ENCODE data around the gene TMEM117. TPM values are rescaled to one million over a fixed set of nuclear protein-coding genes. Genes with fewer than 3 reads are reported as not detected.

TMEM117 gene
- polyA plus RNA-seq, 1 experiment: 4.3 TPM

DNA sequence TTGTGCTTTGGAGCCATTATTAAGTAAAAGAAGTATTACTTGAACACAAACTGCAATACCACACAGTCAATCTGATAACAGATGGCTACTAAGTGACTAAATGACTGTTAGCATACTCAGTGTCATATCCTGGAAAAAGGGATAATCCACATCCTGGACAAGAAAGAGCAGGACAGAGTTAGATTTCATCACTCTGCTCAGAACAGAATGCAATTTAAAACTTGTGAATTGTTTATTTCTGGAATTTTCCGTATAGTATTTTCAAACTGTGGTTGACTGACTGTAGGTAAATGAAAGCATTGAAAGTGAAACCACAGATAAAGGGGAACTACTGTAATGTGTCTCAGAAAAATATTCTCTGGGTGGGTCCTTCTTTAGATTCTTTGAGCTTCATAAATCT is 458.8 kb downstream of the TMEM117 start:
- Histone ChIP-seq H3K27me3 (ENCODE audit: control insufficient read depth, insufficient read depth, low read length) (no peaks in the 10 kb centered on the region), H3K36me3 (ENCODE audit: control insufficient read depth, insufficient read depth, low read length) (no peaks in the 10 kb centered on the region), H3K4me3 (ENCODE audit: low read depth, low read length) (no peak overlapping the region)
- POLR2A ChIA-PET: no interaction called here
- CTCF ChIA-PET: interaction anchor here (0.7 kb wide), 1 partner anchor 18 kb away, joined by 3 read pairs; no protein-coding TSS in a partner anchor
- TF ChIP-seq, protein P1, sequence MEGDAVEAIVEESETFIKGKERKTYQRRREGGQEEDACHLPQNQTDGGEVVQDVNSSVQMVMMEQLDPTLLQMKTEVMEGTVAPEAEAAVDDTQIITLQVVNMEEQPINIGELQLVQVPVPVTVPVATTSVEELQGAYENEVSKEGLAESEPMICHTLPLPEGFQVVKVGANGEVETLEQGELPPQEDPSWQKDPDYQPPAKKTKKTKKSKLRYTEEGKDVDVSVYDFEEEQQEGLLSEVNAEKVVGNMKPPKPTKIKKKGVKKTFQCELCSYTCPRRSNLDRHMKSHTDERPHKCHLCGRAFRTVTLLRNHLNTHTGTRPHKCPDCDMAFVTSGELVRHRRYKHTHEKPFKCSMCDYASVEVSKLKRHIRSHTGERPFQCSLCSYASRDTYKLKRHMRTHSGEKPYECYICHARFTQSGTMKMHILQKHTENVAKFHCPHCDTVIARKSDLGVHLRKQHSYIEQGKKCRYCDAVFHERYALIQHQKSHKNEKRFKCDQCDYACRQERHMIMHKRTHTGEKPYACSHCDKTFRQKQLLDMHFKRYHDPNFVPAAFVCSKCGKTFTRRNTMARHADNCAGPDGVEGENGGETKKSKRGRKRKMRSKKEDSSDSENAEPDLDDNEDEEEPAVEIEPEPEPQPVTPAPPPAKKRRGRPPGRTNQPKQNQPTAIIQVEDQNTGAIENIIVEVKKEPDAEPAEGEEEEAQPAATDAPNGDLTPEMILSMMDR (IDR thresholded peaks at IDR 0.05; ENCODE audit: insufficient read depth, low read depth, low read length): no peak
- no peak for DNase-seq (ENCODE audit: low read depth)

DNA sequence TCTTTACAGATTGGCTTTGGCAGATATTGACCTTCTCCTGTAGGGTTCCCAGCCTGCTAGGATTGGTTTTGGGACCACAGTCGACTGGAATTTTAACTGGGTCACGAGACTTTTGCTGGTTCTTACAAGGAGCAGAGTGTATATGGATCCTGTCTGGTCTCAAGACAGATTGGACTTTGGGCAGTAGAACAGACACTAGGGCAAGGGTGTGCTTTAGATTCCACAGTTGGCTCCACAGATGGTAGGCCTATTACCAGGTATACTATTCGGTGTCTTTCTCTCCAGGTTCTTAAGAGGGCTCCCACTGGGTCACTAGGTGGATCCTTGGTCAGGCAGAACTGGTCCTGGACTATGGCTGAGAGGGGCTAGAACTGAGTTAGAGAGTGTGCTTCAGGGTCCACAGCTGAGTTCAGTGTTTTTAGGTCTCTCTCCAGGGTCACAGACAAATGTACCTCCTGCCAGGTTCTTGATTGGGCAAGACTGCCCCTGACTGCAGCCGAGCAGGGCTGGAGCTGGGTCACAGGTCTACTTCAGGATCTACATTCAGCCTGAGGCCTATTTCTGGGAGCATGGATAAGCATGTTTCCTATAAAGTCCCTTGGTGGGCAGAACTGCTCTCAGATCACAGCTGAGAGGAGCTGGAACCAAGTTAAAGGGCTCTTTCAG is 460.2 kb downstream of the TMEM117 start:
- no peaks in the 10 kb centered on the region for H3K27me3 ChIP-seq (ENCODE audit: control insufficient read depth, insufficient read depth, low read length)
- no peak overlapping the region for H3K4me3 ChIP-seq (ENCODE audit: low read depth, low read length)
- no peaks in the 10 kb centered on the region for H3K36me3 ChIP-seq (ENCODE audit: control insufficient read depth, insufficient read depth, low read length)
- CTCF ChIA-PET: no interaction called here
- TF ChIP-seq, protein P1 (IDR thresholded peaks at IDR 0.05; ENCODE audit: insufficient read depth, low read depth, low read length): no peak
- no peak for DNase-seq (ENCODE audit: low read depth)
- POLR2A ChIA-PET: no interaction called here

DNA sequence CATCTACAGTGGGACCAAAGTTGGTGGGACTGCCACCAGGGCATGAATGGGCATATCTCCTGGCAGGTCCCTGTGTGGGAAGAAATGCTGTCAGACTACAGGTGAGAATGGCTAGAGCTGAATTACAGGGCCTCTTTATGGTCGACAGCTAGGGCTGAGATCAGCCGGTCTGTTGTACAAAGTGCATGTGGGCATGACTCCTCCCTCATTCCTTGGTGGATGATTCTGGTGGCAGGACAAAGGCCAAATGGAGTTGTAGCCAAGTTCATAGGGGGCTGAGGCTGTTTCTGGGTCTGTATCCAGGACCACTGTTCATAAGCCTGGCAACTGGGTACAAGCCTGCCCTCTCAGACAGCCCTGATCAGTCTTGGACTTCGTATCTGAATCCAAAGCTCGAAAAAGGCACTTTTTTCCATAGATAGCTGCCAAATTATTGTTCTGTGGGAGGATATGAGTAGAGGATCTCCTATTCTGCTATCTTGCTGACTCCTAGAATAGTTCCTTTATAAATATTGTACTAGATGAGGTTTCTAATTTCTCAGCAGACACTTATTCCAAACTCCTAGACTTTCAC is 460.8 kb downstream of the TMEM117 start:
- Histone ChIP-seq H3K4me3 (ENCODE audit: low read depth, low read length) (no peak overlapping the region), H3K27me3 (ENCODE audit: control insufficient read depth, insufficient read depth, low read length) (no peaks in the 10 kb centered on the region), H3K36me3 (ENCODE audit: control insufficient read depth, insufficient read depth, low read length) (no peaks in the 10 kb centered on the region)
- TF ChIP-seq, protein P1 (IDR thresholded peaks at IDR 0.05; ENCODE audit: insufficient read depth, low read depth, low read length): no peak
- CTCF ChIA-PET: no interaction called here
- no peak for DNase-seq (ENCODE audit: low read depth)
- POLR2A ChIA-PET: no interaction called here

DNA sequence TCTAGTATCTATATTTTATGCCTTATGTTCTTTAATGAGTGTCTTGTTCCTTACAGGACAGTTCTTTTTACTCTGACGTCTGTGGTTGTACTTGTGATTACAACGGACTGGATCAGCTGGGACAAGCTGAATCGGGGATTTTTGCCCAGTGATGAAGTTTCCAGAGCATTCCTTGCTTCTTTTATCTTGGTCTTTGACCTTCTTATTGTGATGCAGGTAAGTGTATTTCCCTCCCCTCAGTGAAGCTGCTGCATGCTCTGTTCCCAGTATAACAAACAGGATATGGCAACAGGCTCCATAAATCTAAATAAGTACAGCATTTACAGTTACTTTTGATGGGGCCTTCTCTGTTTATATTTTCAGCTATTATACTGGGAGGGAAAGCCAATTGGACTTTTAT is 463.6 kb downstream of the TMEM117 start:
- ChIA-PET CTCF (no interaction called here), POLR2A (no interaction called here)
- TF ChIP-seq, protein P1 (IDR thresholded peaks at IDR 0.05; ENCODE audit: insufficient read depth, low read depth, low read length): no peak
- H3K4me3 ChIP-seq (ENCODE audit: low read depth, low read length): no peak overlapping the region
- DNase-seq (ENCODE audit: low read depth): no peak
- H3K36me3 ChIP-seq (ENCODE audit: control insufficient read depth, insufficient read depth, low read length): no peaks in the 10 kb centered on the region
- no peaks in the 10 kb centered on the region for H3K27me3 ChIP-seq (ENCODE audit: control insufficient read depth, insufficient read depth, low read length)

DNA sequence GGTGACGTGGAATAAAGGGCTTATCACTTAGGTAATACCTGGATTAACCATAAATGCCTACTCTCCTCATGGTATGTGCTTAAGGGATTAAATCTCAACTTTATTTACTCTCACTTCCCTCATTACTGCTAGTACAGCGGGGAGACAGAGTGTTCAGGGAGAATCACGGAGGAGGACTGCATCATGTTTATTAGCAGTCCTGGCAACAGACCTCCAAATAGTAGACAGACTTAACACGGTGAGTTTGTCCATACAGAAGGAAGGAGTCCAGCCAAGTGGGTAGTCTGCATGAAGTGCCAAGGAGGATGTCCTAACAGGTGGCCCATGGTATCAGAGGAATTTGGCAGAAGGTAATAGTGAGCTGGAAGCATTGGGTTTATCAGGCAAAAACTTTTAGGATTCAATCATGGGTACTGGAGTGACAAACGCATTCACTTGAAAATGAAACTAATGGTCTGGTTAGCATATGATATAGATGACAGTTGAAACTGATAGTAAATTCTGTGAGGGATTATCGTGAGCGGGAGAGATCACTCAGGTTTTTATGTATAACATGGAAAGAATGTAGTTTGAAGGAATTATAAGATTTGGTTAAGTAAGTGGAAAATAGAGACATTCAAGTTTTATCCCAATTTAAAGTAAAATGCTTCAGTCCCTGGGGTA is 471.8 kb downstream of the TMEM117 start:
- DNase-seq (ENCODE audit: low read depth): no peak
- TF ChIP-seq, protein P1 (IDR thresholded peaks at IDR 0.05; ENCODE audit: insufficient read depth, low read depth, low read length): no peak
- H3K27me3 ChIP-seq (ENCODE audit: control insufficient read depth, insufficient read depth, low read length): no peaks in the 10 kb centered on the region
- CTCF ChIA-PET: no interaction called here
- H3K4me3 ChIP-seq (ENCODE audit: low read depth, low read length): no peak overlapping the region
- H3K36me3 ChIP-seq (ENCODE audit: control insufficient read depth, insufficient read depth, low read length): no peaks in the 10 kb centered on the region
- POLR2A ChIA-PET: no interaction called here
